ENCODE data around the gene LRFN2.

DNA sequence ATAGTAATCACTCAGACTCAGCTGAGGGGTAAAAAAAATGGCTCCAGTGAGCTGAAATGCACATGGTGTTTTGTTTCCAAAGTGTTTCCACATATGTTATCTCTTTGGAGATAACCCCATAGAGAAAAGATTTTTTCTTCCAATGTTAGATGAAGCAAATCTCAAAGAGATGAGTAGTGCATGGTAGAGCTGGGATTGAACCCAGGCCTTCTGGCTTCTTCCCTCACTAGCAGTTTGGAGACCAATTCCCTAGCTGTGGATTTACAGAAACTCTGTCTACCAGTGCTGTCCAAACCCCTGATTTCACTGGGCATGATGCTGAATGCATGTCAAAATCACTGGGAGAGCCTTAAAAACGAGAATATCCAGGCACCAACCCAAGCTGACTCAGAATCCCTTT, 165.1 kb downstream of the LRFN2 start:
- TF ChIP-seq, protein P1, sequence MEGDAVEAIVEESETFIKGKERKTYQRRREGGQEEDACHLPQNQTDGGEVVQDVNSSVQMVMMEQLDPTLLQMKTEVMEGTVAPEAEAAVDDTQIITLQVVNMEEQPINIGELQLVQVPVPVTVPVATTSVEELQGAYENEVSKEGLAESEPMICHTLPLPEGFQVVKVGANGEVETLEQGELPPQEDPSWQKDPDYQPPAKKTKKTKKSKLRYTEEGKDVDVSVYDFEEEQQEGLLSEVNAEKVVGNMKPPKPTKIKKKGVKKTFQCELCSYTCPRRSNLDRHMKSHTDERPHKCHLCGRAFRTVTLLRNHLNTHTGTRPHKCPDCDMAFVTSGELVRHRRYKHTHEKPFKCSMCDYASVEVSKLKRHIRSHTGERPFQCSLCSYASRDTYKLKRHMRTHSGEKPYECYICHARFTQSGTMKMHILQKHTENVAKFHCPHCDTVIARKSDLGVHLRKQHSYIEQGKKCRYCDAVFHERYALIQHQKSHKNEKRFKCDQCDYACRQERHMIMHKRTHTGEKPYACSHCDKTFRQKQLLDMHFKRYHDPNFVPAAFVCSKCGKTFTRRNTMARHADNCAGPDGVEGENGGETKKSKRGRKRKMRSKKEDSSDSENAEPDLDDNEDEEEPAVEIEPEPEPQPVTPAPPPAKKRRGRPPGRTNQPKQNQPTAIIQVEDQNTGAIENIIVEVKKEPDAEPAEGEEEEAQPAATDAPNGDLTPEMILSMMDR (conservative IDR thresholded peaks at IDR 0.05 in 1 of 2, IDR thresholded peaks at IDR 0.05 in 1 of 2; ENCODE audit: extremely low read depth in 1 of 2, insufficient read depth in 1 of 2, low read depth in 1 of 2, low read length in 2 of 2): no peak
- no peak for TF ChIP-seq EZH2 (IDR thresholded peaks at IDR 0.05; ENCODE audit: borderline replicate concordance, low read length)

Data from mammary epithelial cell (primary cell).